Psoas muscle (tissue), 8 donors: Measurements from ENCODE around the gene CIBAR2. TPM values are rescaled to one million over a fixed set of nuclear protein-coding genes. Genes with fewer than 3 reads are reported as not detected.

Source experiments
- ATAC-seq, 4 donors: fragments of 200-7000 bp; cut with Tn5 transposase; one replicate each; pipeline ENCODE4 v1.9.1; 2020; ENCODE audit warnings: moderate library complexity in 3 of 4, mild to moderate bottlenecking in 2 of 4
- DNase-seq, 2 donors: peaks; one replicate each; pipeline ENCODE4 v3.0.0-alpha.2; 2020
- H3K27ac ChIP-seq: fragments of 200-600 bp; one replicate; pipeline ENCODE4 v1.8.0; 2022
- H3K27me3 ChIP-seq, 3 donors: fragments of 200-600 bp in 1 of 3; one replicate each; pipeline versions ENCODE4 v1.6.1 to v1.8.0; 2013 to 2022; ENCODE audit warnings: low read length in 2 of 3, mild to moderate bottlenecking in 2 of 3, moderate library complexity in 1 of 3; ENCODE audit not compliant: insufficient read depth in 3 of 3
- H3K36me3 ChIP-seq, 2 donors: fragments of 200-600 bp in 1 of 2; one replicate each; pipeline versions ENCODE4 v1.6.1 to v1.8.0; 2013 to 2022; ENCODE audit warnings: low read depth in 1 of 2, mild to moderate bottlenecking in 1 of 2, moderate library complexity in 1 of 2; ENCODE audit not compliant: insufficient read depth in 1 of 2
- H3K4me1 ChIP-seq: fragments of 200-600 bp; one replicate; pipeline ENCODE4 v1.8.0; 2022
- H3K4me3 ChIP-seq: fragments of 200-600 bp; one replicate; pipeline ENCODE4 v1.8.0; 2022; ENCODE audit warnings: mild to moderate bottlenecking
- H3K9me3 ChIP-seq: fragments of 200-600 bp; one replicate; pipeline ENCODE4 v1.8.0; 2022
- WGBS, 3 donors: extraction: QIAGEN DNeasy Blood & Tissue Kit; methylation state at CpG; one replicate each; pipeline versions ENCODE4 v1.1.6 to v1.1.7; 2013; 5-methylcytosine and 5-hydroxymethylcytosine counted together
- intact Hi-C, 2 donors: fragments of 100-400 bp; cut with DNase I; formaldehyde crosslinking; loops; one replicate each; pipeline versions ENCODE4 v1.11.0 to v1.14.2; 2022
- polyA plus RNA-seq, 3 donors: library from polyadenylated mRNA; stranded (reverse); fragments of 200-250 nt; gene quantifications; one replicate each; pipeline ENCODE4 v1.2.3, GENCODE V29; 2013
- total RNA-seq, 4 donors: library from RNA; stranded (reverse); fragmentation: NEBNext Ultra II Directional in 2 of 4; extraction: Animal tissue kit (Norgen Biotek cat#: 25700) in 2 of 4; gene quantifications; one replicate each; pipeline versions ENCODE4 v1.2.1 to v1.2.4, GENCODE V29; 2021 to 2023
- TF ChIP-seq, protein P1 (sequence below): fragments of 200-600 bp; IDR thresholded peaks from one replicate; pipeline ENCODE4 v1.8.0; 2022; ENCODE audit warnings: antibody characterized with exemption
- donor health status: healthy with polysubstance abuse.
- donor health status: DM: no; HTN: no; CAD: no; lungs with moderate emphysema.
- donor health status: Bipolar disorder and iron deficiency.
- donor health status: healthy.
- donor health status: DM: yes; HTN: yes; CAD: no.
- donor health status: DM: no; HTN: no; CAD: no.
- donor health status: DM: no; HTN: no; CAD: no.
- donor health status: DM: yes; HTN: yes; CAD: no.

CIBAR2 gene
- total and polyA plus RNA-seq, 7 donors: 0.36 TPM; not detected in 6

DNA sequence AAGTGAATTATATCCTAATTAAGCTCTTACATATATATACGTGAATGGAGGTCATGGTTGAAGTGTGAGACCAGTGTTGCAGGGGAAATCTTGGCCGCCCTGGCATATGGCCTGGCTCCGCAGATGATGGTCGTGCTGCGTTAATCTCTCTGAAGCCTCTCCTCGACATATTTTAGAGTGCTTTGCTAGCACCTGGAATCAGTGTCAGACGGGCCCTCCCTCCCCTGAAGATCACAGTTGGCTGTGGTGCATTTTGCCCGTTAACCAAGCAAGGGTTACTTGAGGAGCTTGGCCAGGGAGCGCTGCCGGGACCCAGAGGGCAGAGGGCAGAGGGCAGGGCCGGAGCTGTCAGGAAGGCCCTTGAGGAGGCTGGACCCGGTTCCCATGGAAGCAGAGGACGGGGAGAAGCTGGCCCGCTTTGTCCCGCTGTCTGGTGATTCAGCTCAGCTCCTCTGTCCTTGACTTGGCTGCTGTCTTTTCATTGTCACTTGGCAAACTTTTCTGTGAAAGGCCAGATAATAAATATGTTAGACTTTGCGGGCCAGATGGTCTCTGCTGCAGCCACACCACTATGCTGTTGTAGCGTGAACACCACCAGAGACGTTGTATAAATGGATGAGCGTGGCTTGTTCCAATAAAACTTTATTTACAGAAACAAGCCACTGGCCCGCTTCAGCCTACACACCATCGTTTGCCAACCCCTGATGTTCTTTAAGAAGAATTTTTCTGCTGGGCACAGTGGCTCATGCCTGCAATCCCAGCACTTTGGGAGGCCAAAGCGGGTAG is 32.3 kb downstream of the CIBAR2 start:
- TF ChIP-seq, protein P1, sequence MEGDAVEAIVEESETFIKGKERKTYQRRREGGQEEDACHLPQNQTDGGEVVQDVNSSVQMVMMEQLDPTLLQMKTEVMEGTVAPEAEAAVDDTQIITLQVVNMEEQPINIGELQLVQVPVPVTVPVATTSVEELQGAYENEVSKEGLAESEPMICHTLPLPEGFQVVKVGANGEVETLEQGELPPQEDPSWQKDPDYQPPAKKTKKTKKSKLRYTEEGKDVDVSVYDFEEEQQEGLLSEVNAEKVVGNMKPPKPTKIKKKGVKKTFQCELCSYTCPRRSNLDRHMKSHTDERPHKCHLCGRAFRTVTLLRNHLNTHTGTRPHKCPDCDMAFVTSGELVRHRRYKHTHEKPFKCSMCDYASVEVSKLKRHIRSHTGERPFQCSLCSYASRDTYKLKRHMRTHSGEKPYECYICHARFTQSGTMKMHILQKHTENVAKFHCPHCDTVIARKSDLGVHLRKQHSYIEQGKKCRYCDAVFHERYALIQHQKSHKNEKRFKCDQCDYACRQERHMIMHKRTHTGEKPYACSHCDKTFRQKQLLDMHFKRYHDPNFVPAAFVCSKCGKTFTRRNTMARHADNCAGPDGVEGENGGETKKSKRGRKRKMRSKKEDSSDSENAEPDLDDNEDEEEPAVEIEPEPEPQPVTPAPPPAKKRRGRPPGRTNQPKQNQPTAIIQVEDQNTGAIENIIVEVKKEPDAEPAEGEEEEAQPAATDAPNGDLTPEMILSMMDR: no peak
- WGBS, 3 donors: 86 to 90% (median 88%) methylated on average over 22 of the region's 22 CpGs
- H3K36me3 ChIP-seq: peaks cover 0 to 49% of the 10 kb centered on the region in 2 donors
- H3K4me3 ChIP-seq: no peak overlapping the region
- no peaks in the 10 kb centered on the region for H3K9me3 ChIP-seq
- H3K27ac ChIP-seq: no peak overlapping the region
- ATAC-seq (no peak), DNase-seq (no peak)
- no peaks in the 10 kb centered on the region for H3K4me1 ChIP-seq
- peaks cover 0 to 2% (median 0%) of the 10 kb centered on the region in 3 donors for H3K27me3 ChIP-seq
- intact Hi-C loops: loop anchor here in 1 of 2 donors (5.0 to 10.0 kb wide), 2 partner anchors 48 to 95 kb away; no protein-coding TSS in a partner anchor

DNA sequence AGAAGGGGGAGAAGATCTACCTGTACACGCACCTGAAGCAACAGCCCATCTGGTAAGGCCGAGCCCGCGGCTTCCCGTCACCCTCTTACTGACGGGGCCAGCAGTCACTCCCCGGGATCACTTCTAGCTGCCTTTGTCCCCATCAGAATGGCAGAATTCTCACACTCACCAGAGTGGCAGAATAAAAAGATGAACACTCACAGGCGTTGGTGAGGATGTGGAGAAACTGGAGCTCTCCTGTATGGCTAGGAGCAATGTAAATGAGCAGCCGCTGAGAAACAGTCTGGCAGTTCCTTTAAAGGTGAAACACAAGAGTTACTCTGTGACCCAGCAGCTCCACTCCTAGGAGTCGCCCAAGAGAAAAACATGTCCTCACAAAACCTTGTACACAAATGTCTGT is 33.3 kb downstream of the CIBAR2 start:
- no peak overlapping the region for H3K27ac ChIP-seq
- no peak for ATAC-seq
- H3K4me1 ChIP-seq: no peaks in the 10 kb centered on the region
- TF ChIP-seq, protein P1: no peak
- intact Hi-C loops: loop anchor here in 1 of 2 donors (5.0 kb wide), 1 partner anchor 47 kb away; no protein-coding TSS in a partner anchor
- H3K4me3 ChIP-seq: no peak overlapping the region
- H3K36me3 ChIP-seq: peaks cover 0 to 49% of the 10 kb centered on the region in 2 donors
- no peak for DNase-seq
- no peaks in the 10 kb centered on the region for H3K9me3 ChIP-seq
- H3K27me3 ChIP-seq: peaks cover 0 to 2% (median 0%) of the 10 kb centered on the region in 3 donors
- 98 to 100% (median 98%) methylated on average over 10 of the region's 10 CpGs for WGBS, 3 donors

DNA sequence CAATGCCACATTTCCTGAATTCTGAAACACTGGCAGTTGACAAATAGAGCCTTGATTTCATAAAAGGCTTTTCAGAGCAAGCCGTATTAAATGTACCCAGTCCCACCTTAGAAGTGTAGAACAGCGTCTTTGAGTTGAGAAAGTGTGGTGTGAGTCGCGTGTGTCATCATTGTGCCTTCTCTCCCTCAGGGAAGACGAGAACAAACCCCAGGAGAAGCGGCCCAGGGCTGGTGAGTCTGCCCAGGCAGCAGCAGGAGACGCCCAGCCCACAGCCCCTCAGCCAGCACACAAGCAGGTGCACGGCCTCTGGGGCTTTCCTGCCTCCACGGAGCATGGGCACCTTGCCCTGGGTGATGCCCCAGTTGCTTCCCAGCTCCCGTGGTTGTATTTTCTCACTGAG is 34.0 kb downstream of the CIBAR2 start:
- 90 to 91% (median 90%) methylated on average over 10 of the region's 10 CpGs for WGBS, 3 donors
- peaks cover 5% of the 10 kb centered on the region for H3K4me1 ChIP-seq
- H3K9me3 ChIP-seq: no peaks in the 10 kb centered on the region
- intact Hi-C loops: loop anchor here in 1 of 2 donors (5.0 kb wide), 1 partner anchor 46 kb away; no protein-coding TSS in a partner anchor
- H3K27ac ChIP-seq: no peak overlapping the region
- peaks cover 0 to 49% of the 10 kb centered on the region in 2 donors for H3K36me3 ChIP-seq
- no peak for ATAC-seq
- TF ChIP-seq, protein P1: no peak
- H3K4me3 ChIP-seq: no peak overlapping the region
- no peak for DNase-seq
- peaks cover 0 to 2% (median 0%) of the 10 kb centered on the region in 3 donors for H3K27me3 ChIP-seq

DNA sequence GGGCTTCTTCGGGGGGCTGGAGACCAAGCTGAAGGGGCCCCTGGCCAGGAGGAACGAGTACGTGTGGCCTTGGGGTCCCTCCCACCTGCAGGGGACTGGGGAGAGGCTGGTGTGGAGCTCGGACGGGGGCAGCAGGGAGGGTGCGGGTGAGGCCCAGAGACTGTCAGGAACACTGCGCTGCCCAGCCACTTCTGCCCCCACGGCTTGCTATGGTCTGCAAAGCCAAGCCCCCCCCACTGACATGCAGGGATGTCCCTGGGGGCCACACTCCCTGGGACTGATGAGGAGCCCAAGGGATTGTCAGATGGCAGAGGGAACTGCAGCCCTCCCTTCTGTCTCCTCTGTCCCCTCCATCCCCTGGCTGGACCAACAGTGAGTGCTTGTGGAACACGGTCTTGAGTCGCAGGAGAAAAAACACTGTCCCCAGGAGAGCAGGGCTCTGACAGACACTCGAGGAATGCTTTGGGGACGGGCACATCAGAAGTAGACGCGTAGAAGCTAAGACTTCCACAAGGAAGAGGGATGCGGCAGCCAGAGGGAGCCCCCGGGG is 34.6 kb downstream of the CIBAR2 start:
- Histone ChIP-seq H3K27ac (no peak overlapping the region), H3K27me3 (peaks cover 0 to 2% (median 0%) of the 10 kb centered on the region in 3 donors), H3K4me1 (peaks cover 8% of the 10 kb centered on the region), H3K9me3 (no peaks in the 10 kb centered on the region), H3K36me3 (peaks cover 0 to 49% of the 10 kb centered on the region in 2 donors), H3K4me3 (no peak overlapping the region)
- DNase-seq: no peak
- intact Hi-C loops: loop anchor here in 1 of 2 donors (5.0 kb wide), 1 partner anchor 45 kb away; no protein-coding TSS in a partner anchor
- TF ChIP-seq, protein P1: no peak
- 92 to 95% (median 94%) methylated on average over 16 of the region's 16 CpGs for WGBS, 3 donors
- no peak for ATAC-seq
